Raji (cell line): ENCODE data around the gene HNRNPA1.

Source experiments
- POLR2A ChIP-seq: IDR thresholded peaks from 2 replicates; pipeline ENCODE4 v1.6.1; 2011; ENCODE audit warnings: low read depth, low read length, control low read depth; ENCODE audit not compliant: insufficient read depth

Gene HNRNPA1

GRCh38 chr12:54287261-54288157 is 7.0 kb downstream of the HNRNPA1 start:
- no peak; the same call in 1 of the 2 replicates for TF ChIP-seq POLR2A

- TF ChIP-seq POLR2A = no peak
Measured at GRCh38 chr12:54292083-54292930, 11.8 kb downstream of the HNRNPA1 start.

- no peak for TF ChIP-seq POLR2A
Measured at GRCh38 chr12:54292931-54293241, 12.4 kb downstream of the HNRNPA1 start.

GRCh38 chr12:54294152-54294952 is 13.8 kb downstream of the HNRNPA1 start:
- no peak for TF ChIP-seq POLR2A

- no peak for TF ChIP-seq POLR2A
Measured at GRCh38 chr12:54294953-54295566, 14.5 kb downstream of the HNRNPA1 start.

- TF ChIP-seq POLR2A = no peak
Measured at GRCh38 chr12:54296393-54297099, 16.0 kb downstream of the HNRNPA1 start.

GRCh38 chr12:54298904-54299303 is 18.4 kb downstream of the HNRNPA1 start:
- no peak for TF ChIP-seq POLR2A

- TF ChIP-seq POLR2A = no peak
Measured at GRCh38 chr12:54299515-54300224, 19.1 kb downstream of the HNRNPA1 start.

- TF ChIP-seq POLR2A = no peak
Measured at GRCh38 chr12:54300225-54300731, 19.8 kb downstream of the HNRNPA1 start.

GRCh38 chr12:54300732-54301427 is 20.4 kb downstream of the HNRNPA1 start, which contains the start of gene NFE2:
TSS of gene NFE2 (minus strand) at chr12:54301015. CDS start at chr12:54295248, 5,767 bp downstream.
- TF ChIP-seq POLR2A = no peak

- no peak for TF ChIP-seq POLR2A
Measured at GRCh38 chr12:54301428-54302048, 21.0 kb downstream of the HNRNPA1 start.

GRCh38 chr12:54303640-54304039 is 23.1 kb downstream of the HNRNPA1 start:
- TF ChIP-seq POLR2A = no peak
